Stimulated activated CD8-positive, alpha-beta memory T cell treated with anti-CD3 and anti-CD28 coated beads, Interleukin-7, amount 100 ng/mL, for 48 hours (primary cell): Measurements from ENCODE around the gene DPEP3.
A peak's percentile ranks its signal among the peaks of the same experiment; 100 is the strongest.

Experiments
- DNase-seq, 2 donors: peaks; one replicate each; pipeline ENCODE4 v3.0.0-alpha.2; 2020; ENCODE audit warnings: low read depth in 1 of 2; ENCODE audit errors: extremely low read depth in 1 of 2

The DPEP3 gene

DNA sequence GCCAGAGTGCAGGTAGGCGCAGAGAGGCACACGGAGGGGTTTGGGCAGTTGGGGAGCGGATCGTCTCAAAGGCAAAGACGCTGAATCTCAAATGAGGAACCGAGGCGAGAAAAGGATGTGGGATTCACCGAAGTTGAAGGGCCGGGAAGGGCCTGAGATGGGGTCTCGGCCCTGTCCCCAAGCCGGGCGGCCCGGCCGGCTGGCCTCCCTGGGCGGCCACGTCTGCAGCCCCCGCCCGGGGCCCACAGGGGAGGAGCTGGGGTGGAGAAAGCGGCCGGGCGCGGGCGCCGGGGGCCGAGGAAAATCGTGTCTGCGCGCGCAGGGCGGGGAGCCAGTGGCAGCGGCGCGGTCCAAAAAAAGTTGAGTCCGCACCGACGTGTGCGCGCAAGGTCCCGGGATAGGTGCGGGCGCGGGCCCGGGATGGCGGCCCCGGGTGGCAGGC is 12.3 kb downstream of the DPEP3 start:
- DNase-seq: peak in 1 of 2 donors; percentile 17

DNA sequence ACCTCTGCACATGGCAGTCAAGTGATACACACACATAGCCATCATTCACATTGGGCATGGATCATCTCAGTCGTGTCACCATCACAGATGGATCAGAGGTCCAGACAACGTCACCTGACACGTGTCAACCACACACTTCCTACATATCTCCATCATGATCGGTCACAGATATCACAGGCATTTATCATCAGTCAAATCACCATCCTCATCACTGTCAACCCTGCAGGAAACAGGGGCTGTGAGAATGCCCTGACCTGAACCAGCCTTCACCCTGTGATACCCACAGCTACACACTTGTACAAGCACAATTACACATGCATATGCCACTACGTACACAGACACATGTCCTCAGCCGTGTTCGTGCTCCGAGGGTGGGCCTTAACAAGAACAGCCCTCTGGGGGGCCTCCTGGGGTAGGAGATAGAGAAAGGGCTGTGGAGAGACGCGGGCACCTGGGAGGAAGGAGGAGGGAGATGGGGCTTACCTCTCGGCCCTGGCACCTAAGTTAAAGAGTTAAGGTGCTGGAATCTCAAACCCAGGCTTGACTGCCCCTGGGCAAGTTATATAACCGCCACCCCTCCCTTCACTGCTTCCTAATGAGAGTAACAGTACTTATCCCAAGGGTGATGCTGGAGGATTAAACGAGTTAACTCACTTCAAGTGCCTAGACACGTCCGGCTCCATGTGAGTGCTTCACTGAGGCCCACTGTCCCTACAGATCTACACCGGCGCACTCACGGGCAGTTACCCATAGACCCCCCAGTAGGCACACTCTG is 12.9 kb downstream of the DPEP3 start:
- DNase-seq: peak in 1 of 2 donors; percentile 29

DNA sequence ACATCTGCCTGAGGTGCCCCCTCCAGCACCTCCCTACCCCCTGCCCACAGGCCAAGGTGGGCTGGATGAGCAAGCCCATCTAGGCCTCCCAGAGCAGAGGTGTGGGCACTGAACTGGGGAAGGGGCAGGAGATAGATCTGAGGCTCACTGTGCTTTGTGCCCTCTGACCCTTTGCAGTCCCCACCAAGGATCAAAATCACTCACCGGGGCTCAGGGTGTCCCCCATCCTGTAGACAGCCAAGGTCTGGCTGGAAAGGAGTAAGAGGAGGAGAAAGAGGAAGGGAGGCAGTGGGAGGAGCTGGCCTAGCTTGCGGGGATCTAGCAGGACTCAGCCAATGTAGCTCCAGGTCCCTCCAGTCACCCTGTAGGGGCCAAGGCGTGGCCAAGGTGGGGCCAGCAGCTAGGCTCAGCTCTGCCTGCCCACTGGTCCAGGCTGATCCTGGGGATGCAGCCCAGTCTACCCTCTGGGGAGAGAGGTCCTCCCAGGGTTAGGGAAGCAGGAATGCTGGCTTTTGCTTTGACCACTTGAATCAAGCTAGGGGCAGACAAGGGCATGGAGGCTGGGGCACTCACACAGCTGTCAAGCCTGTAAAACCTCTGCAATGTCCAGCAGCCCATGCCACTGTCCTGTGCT is 13.6 kb downstream of the DPEP3 start:
- no peak for DNase-seq

DNA sequence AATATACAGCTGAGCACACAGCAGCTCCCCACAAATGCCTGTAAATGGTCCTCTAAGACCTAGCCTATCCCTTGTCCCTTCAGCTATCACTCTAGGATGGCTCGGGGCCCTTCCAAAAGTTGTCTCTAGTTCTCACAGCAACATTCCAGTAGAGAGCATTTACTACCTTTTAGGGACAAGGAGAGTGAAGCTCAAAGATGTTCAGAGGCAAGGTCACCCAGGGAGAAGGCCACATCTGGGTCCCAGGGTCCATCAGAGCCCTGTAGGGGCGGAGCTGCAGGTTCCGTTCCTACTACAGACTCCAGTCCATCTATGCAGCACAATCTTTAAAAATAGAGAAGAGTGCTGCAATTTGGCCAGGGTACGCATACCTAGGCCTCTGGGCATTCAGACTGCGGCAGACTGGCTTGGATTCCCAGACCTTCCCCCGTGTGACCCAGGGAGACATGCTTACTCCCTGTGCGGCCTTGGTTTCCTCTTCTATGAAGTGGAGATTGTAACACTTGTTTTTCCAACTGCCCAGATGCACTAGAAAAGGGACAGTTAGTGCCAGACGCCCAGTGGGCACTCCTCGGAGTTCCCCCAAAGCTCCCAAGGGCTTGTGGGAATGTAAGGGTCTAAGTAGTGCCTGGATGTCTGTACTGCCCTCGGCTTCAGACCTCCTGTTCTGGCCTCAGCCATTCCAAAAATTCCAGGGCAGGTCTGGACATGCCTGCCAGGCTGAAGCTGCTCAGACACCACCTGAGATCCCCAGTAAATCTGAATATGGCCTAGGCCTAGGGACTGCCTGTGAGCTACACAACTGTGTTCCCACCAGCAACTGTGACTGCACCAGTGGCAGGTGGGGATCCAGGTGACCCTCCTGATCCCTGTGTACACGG is 14.4 kb downstream of the DPEP3 start:
- DNase-seq: no peak

DNA sequence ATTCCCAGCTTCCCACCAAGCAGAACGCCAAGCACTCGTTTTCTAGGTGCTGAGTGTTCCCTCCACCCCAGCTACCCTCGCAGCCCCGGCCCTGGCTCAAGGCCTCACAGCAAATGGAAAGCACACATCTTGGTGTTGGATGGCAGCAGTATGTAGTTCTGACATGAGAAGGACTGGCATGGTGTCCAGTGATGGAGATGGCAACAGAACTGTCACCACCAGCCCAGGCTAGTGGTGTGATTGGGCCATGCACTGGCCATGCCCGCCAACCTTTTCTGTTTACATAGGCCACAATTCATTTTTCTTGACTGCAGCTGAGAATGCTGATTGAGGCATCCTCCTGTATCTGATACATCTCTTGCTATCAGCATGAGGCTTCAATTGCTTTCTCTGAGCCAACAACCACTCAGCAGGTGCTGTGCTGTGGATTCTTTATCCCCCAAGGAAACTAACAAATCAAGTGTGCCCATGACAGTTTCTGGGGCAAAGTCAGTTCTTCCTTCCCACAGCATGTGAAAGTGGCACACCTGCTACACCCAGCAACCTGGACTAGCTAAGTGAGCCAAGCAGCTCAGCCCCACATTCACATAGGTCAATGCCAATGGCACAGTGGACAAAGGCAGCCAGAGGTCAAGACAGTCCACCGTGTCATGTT is 15.7 kb downstream of the DPEP3 start:
- DNase-seq: no peak

DNA sequence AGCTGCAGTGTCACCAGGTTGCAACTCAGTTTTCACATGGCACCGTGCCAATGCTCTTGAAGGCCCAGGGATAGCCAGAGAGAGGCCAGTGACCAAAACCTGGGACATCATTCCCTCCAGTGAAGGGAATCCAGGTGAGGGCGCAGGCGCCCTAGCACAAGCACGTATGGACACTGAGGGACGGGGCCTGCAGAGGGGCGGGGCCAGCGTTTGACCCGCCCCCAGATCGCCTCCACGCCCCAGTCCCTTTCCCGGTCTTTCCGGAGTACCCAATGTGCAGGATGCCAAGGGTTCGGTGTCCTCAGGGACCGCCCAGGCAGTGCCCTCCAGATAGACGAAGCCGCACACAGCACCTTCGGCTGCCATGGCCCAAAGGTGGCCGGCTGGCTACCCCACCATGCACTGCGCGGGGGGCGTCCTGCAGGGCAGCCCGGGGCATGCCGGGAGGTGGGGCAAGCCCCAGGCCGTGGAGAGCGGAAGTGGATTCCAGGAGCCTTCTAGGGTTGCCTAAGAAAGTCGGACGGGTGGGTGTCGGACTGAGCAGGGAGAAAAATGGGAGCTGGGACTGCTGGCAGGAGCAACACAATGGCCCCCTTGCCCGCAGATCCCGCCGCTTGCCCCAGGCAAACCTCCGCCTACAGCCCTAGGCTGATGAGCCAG is 16.5 kb downstream of the DPEP3 start:
- DNase-seq: no peak

DNA sequence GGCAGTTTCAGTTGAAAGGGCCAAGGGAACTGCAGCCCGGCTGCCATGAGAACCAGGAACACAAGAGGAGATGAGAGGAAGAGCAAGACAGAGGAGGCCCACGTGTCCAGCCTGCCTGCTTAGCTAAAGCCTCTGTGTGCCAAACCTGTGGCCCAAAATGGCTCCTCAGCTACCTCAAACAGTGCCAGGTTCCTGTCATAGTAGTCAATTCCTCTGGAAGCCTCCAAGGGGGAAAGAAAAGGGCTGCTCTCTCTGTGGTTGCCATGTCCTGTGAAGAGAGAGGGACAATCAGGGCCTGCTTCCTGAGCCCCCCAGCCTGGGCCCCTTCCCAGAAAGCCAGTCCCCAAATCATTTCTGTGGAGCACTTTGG is 17.0 kb downstream of the DPEP3 start:
- DNase-seq: no peak

DNA sequence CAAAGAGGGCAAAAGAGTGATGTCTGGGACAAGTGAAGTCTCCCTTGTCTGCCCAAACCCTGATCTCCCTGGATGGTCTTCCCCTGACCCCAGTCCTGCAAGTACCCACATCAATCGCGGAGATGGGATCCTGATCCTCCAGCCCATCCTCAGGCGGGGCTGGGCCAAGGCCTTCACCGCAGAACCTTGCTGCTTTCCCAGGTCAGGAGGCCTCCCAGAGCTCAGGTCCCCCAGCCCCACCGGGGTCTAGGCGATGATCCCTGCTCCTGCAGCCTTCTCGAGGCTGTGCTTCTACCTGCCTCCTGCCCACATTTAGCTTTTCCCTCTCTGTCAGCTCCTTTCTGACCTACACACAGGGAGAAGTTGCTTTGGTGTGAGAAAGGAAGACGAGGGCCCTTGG is 18.2 kb downstream of the DPEP3 start:
- no peak for DNase-seq

DNA sequence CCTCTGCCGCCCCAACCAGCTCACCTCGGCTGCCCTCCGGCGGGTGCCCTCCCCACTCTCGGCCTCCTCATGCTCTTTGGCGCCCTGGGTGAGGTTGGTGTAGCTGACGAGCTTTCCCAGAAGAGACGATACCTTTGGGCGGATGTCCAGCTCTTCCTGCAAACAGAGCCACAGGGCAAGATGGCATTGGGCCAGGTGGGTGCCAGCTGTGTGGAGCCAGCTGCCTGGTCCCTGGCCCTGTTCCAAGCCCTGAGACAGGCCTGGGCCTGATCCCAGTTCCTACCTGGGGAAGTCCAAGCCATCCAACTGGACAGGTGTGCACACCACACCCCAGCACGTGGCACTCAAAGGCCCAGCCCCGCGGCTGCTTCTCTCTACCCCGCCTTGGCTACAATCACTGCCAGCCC is 18.7 kb downstream of the DPEP3 start:
- no peak for DNase-seq

DNA sequence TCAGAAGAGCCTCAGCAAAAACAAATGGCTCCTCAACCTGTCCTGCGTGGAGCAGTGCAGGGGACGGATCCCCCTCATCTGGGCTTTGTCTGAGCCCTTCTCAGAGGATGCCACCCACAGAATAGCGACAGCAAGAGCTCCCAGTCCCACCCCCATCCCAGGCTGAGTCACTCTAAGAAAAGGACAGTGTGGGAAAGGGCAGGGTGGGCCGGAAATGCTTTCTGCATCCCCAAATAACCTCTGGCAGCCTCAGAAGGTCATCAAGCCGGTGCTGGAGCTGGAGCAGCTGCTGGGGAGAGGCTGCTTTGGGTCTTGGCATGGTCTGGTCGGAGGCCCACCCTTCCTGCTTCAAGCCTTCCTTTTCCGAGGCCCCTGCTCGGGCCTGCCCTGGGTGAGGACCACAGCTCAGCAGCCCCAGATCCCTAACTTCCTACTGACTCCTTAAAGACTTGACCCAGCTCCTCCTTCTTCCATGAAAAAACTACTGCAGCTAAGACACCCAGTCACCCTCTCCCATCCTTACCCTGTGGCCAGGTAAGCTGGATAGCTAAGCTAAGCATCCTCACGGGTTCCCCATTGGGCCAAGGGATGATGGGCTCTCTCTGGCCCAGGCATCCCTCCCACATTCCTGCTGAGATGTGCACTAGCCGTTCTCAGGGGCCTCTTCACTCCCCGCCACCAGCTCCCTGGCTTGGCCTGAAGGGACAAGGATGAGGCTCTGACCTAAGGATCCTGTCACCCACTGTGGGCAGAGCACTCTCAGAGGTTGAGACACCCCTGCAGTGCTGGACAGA is 20.6 kb downstream of the DPEP3 start:
- DNase-seq: no peak

DNA sequence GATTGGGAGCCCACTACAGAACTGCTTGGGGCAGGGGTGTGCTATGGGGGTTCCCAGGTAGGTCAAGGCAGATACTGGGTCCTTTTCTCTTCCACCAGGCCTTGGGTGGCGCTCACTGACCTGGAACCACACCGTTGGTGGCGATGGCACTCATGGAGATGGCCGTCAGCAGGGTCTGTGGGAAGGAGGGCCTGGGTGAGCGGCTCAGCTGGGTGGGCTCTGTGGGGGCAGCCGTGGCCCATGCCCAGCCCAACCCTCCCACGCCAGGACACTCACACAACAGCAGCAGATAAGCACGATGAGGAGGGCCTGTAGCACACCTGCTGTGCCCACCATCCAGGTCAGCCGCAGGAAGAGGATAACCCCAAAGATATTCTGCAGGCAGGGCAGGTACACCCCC is 22.7 kb downstream of the DPEP3 start:
- DNase-seq: no peak

DNA sequence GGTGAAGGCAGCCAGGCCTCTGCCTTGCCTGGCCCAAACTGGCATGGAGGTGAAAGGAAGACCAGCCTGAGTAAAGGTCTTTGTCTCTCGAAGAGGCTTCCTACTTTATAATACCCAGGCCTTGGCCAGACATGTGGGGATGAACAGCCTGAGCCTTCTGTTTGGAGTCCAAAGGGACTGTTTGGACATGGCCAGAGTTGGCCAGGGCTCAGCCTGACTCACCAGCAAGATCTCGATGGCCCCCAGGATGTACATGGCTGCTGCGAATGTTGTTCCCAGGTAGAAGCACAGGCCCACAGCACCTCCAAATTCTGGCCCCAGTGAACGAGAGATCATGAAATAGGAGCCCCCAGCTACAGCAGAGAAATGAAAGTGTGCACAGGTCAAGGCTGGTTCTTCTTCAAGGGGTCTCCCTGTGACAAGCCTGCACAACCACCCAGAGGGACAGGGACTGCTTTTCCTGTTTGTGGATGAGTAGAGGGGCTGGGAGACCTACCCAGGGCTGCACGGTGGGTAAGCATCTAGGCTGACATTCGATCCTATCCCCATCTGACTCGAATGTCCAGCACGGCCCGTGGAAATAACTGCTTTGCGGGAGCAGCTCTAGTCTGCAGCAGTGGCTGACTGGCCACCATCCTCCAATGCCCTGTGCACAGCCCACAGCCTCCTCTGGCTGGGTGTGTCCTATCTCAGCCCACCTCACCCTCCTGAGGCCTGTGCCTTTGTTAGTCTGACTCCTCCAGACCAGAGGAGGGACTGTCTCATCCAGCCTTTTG is 25.7 kb downstream of the DPEP3 start:
- no peak for DNase-seq

DNA sequence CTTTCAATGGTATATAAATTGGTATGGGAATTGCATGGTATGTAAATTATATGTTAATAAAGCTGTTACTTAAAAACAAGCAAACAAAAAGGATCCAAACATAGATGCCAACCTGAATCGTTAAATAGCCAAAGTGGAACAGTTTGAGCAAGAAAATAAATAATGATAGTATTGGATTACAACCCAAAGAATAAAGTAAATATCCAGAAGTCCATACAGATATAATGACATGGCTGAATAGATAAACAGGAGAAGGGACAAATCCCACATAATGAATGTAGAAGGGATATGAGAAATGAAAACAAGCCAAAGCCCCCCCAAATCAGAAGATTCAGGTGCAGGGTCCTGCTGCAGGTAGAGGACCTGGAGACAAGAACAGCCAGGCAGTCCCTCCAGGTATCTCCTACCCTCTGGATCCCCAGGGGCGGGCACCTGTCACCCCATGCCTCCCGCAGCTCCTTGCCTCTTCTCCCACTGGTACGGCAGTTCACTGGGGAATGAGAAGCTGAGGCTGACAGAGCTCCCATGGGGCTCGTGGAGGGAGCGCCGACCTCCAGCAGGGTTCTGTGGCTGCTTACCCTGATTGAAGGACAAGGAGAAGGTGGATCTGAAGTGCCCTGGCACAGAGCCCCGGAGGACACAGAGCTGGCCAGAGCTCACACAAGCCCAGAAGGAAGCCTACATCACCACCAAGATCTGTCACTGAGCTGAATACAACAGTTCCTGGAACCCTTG is 26.5 kb downstream of the DPEP3 start:
- DNase-seq: no peak

DNA sequence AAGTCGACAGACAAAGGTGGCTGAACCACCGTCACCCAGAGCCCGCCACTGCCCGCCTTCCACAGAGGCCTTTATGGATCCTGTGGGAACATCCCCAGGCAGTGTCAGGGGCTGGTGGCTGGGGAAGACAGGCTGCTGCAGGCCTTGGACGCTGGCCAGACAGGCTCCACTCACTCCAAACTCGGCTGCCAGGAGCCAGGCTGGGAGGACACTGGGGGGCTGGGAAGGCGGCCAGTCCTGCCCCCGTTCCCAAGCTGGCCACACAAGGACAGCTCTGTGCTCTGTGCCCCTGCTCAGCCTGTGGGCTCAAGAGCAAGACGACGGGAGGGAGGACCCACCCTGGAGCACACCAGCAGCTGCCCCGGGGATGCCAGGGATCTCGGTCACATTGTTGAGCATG is 28.8 kb downstream of the DPEP3 start:
- no peak for DNase-seq

DNA sequence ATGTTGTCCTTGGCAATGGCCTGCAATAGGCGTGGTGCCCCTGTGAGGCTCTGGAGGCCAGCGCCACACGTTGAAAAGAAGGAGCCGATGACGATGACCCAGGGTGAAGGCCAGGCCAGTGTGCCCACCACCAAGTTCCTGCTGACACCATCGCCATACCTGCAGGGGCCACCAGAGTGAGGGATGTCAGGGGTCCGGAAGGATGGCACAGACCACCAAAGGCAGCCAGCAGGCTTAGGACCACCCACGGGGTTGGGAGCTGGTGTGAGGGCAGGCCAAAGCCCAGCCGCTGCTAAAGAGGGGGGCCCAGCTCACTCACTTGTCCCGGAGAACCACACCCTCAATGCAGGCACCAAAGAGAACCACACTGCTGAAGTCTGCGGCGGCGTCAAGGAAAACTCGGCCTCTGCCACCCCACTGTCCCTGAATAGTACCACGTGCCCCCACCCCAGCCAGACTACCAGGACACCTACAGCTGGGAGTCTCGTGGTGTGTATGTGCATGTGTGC is 29.9 kb downstream of the DPEP3 start:
- DNase-seq: no peak

DNA sequence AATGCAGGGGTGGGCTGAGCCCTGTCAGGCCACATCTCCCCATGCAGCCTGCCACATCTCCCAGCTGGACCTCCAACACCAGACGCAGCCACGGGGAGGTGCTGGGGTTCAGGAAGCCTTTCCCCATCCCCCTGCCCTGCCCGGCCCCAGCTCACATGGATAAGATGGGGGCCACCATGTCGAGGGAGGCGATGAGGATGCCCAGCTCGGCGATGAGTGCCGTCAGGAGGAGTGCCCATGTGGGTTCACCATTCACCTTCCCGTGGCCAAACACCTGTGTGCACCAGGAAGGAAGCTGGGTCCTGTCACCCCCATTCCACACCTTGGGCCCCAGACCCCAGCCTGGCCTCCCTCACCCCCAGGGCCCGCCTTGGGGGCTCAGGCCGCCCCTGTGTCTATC is 30.7 kb downstream of the DPEP3 start:
- DNase-seq: no peak

DNA sequence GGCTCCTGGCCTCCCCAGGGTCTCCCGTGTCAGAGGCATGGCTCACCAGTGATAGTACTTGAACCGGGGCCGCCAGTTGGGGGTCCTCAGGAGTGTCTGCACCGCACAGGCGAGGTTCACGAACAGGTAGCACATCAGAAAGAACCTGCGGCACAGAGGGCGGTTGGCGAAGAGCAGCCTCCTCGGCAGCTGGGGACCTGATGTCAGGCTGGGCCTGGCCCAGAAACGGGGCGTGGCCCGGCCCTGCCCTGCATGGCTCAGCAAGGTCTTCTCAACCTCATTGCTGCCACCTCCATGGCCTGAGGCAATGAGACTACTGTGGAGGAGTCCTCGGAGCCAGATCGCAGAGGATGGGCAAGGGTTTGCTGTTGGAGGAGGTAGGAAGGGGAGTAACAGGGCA is 32.3 kb downstream of the DPEP3 start:
- no peak for DNase-seq

DNA sequence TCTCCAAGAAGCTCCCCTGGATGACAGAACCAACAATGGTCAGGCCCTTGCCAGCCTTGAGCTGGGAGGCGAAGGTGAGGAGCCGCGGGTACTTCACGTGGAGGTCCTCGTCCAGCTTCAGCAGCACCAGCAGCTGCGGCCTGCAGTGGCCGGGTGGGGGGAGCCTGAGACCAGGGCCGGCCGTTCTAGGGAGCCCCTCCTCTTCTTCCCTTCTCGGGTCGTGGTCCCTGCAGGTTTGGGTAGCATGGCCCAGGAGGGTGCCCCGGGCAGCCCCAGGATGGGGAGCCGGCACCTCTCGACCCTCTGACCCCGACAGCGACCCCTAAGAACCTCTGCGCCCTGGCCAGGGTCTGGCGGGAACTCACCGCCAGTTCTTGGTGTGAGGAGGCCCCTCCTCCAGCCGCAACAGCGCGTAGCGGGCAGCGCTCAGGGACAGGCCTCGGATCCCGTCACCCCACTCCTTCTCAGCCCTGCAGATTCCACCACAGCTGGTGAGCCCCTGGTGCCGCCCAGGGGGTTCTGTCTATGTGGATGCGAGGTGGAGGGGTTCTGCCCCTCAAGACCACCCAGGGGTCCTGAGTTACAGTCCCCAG is 33.2 kb downstream of the DPEP3 start:
- no peak for DNase-seq
